Esophagus muscularis mucosa (tissue), 4 donors: ENCODE results near the gene AGAP5. TPM values are rescaled to one million over a fixed set of nuclear protein-coding genes. Genes with fewer than 3 reads are reported as not detected.
"Not testable (repeated sequence)": the region's sequence is repeated elsewhere in the genome, so short reads cannot be mapped to it uniquely, and the experiment has no call there.

Experiments
- DNase-seq: peaks from one replicate; pipeline ENCODE4 v3.0.0-alpha.2; 2017; ENCODE audit errors: extremely low spot score
- H3K27ac ChIP-seq, 4 donors: fragments of 200-600 bp; sonication (generic); replicated peaks in 1 of 4; 1 replicate in 3 of 4; 2 replicates in 1 of 4; pipeline ENCODE4 v1.5.1; 2016 to 2019; ENCODE audit warnings: mild to moderate bottlenecking in 1 of 4
- H3K27me3 ChIP-seq, 4 donors: fragments of 200-600 bp; sonication (generic); one replicate each; pipeline versions ENCODE4 v1.5.1 to v1.6.0; 2016 to 2019
- H3K36me3 ChIP-seq, 4 donors: fragments of 200-600 bp; sonication (generic); one replicate each; pipeline ENCODE4 v1.5.1; 2016 to 2019
- H3K4me1 ChIP-seq, 4 donors: fragments of 200-600 bp; sonication (generic); one replicate each; pipeline ENCODE4 v1.5.1; 2016 to 2019
- H3K4me3 ChIP-seq, 4 donors: fragments of 200-600 bp; sonication (generic); 1 replicate in 2 of 4; 2 replicates in 2 of 4; pipeline ENCODE4 v1.5.1; 2016 to 2019; ENCODE audit warnings: mild to moderate bottlenecking in 4 of 4, moderate library complexity in 1 of 4
- H3K9me3 ChIP-seq, 4 donors: fragments of 200-600 bp; sonication (generic); 1 replicate in 3 of 4; 2 replicates in 1 of 4; pipeline ENCODE4 v1.5.1; 2016 to 2019
- EP300 ChIP-seq: sonication (generic); formaldehyde crosslinking; IDR thresholded peaks from one replicate; pipeline ENCODE4 v1.6.1; 2017; ENCODE audit warnings: antibody characterized with exemption
- POLR2A ChIP-seq: fragments of 450-650 bp; IDR thresholded peaks from one replicate; pipeline ENCODE4 v1.6.1; 2017; ENCODE audit warnings: antibody characterized with exemption, moderate library complexity, mild to moderate bottlenecking, low read depth
- POLR2AphosphoS5 ChIP-seq, 2 donors: sonication (generic); formaldehyde crosslinking; IDR thresholded peaks; one replicate each; pipeline ENCODE4 v1.6.1; 2017; ENCODE audit warnings: antibody characterized with exemption in 2 of 2
- WGBS: methylation state at CpG from one replicate; pipeline ENCODE4 v1.1.5; 2018; 5-methylcytosine and 5-hydroxymethylcytosine counted together
- intact Hi-C: fragments of 100-400 bp; cut with DNase I; formaldehyde crosslinking; loops from one replicate; pipeline ENCODE4 v1.15.1; 2023
- total RNA-seq, 4 donors: library from RNA; depleted of rRNA; stranded (reverse); fragments of >200 nt; gene quantifications; one replicate each; pipeline versions ENCODE4 v1.1.0 to v1.2.1, GENCODE V29; 2016
- TF ChIP-seq, protein P1 (sequence below), 3 experiments: fragments of 200-600 bp in 2 of 3; fragments of 450-650 bp in 1 of 3; sonication (generic) in 2 of 3; IDR thresholded peaks; one replicate each; pipeline ENCODE4 v1.5.1; 2017 to 2019; ENCODE audit warnings: antibody characterized with exemption in 3 of 3, mild to moderate bottlenecking in 2 of 3, moderate library complexity in 1 of 3

The AGAP5 gene
- total RNA-seq, 4 donors from 2014 or later: 2.3 to 6.6 (median 2.8) TPM

DNA sequence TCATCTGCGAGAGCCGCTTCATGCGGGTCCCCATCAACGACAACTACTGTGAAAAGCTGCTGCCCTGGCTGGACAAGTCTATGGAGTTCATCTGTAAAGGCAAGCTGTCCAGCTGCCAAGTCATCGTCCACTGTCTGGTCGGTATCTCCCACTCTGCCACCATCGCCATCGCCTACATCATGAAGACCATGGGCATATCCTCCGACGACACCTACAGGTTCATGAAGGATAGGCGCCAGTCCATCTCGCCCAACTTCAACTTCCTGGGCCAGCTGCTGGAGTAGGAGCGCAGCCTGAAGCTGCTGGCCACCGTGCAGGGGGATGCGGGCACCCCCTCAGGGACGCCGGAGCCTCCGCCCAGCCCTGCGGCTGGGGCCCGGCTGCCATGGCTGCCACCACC is 34.5 kb upstream of the AGAP5 start:
- no peak overlapping the region for H3K4me3 ChIP-seq
- intact Hi-C loops: no loop called here
- H3K27me3 ChIP-seq: no peaks in the 10 kb centered on the region
- H3K27ac ChIP-seq: no peak overlapping the region
- DNase-seq: no peak
- TF ChIP-seq, protein P1, sequence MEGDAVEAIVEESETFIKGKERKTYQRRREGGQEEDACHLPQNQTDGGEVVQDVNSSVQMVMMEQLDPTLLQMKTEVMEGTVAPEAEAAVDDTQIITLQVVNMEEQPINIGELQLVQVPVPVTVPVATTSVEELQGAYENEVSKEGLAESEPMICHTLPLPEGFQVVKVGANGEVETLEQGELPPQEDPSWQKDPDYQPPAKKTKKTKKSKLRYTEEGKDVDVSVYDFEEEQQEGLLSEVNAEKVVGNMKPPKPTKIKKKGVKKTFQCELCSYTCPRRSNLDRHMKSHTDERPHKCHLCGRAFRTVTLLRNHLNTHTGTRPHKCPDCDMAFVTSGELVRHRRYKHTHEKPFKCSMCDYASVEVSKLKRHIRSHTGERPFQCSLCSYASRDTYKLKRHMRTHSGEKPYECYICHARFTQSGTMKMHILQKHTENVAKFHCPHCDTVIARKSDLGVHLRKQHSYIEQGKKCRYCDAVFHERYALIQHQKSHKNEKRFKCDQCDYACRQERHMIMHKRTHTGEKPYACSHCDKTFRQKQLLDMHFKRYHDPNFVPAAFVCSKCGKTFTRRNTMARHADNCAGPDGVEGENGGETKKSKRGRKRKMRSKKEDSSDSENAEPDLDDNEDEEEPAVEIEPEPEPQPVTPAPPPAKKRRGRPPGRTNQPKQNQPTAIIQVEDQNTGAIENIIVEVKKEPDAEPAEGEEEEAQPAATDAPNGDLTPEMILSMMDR (IDR thresholded peaks at IDR 0.05): no peak
- TF ChIP-seq POLR2A (no peak), EP300 (no peak), POLR2AphosphoS5 (IDR thresholded peaks at IDR 0.05) (no peak)
- 95% methylated on average over 8 of the region's 20 CpGs for WGBS
- peaks cover 18 to 56% (median 40%) of the 10 kb centered on the region in 4 donors for H3K36me3 ChIP-seq
- peaks cover 41 to 55% (median 52%) of the 10 kb centered on the region in 4 donors for H3K4me1 ChIP-seq
- H3K9me3 ChIP-seq: no peaks in the 10 kb centered on the region

DNA sequence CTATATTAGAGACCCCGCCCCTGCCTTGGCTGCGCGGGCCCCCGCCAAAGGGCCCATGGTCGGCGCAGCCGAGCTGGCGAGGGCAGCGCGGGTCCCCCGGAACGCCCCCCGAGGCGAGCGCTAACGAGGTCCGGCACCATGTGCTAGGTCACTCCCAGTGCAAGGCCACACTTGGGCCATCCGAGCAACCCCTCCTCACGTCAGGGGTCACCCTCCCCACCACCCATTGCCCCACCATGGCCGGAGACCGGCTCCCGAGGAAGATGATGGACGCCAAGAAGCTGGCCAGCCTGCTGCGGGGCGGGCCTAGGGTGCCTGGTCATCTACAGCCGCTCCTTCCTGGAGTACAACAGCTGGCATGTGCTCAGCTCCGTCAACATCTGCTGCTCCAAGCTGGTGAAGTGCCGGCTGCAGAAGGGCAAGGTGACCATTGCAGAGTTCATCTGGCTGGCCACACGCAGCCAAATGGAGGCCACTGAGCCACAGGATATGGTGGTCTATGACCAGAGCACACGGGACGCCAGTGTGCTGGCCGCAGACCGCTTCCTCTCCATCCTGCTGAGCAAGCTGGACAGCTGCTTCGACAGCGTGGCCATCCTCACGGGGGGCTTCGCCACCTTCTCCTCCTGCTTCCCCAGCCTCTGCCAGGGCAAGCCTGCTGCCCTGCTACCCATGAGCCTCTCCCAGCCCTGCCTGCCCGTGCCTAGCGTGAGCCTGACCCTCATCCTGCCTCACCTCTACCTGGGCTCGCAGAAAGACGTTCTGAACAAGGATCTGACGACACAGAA is 33.9 kb upstream of the AGAP5 start:
- 91% methylated on average over 19 of the region's 42 CpGs for WGBS
- H3K36me3 ChIP-seq: peaks cover 16 to 58% (median 41%) of the 10 kb centered on the region in 4 donors
- H3K4me1 ChIP-seq: peaks cover 41 to 55% (median 52%) of the 10 kb centered on the region in 4 donors
- H3K27ac ChIP-seq: peak overlapping the region in 3 of 4 donors; percentile 85 to 93 (median 89)
- TF ChIP-seq, protein P1 (IDR thresholded peaks at IDR 0.05): no peak
- TF ChIP-seq POLR2A (no peak), EP300 (no peak), POLR2AphosphoS5 (IDR thresholded peaks at IDR 0.05) (no peak)
- intact Hi-C loops: no loop called here
- H3K4me3 ChIP-seq: peak overlapping the region in 3 of 4 donors; percentile 73 to 89 (median 76)
- DNase-seq: no peak
- H3K9me3 ChIP-seq: no peaks in the 10 kb centered on the region
- H3K27me3 ChIP-seq: no peaks in the 10 kb centered on the region

DNA sequence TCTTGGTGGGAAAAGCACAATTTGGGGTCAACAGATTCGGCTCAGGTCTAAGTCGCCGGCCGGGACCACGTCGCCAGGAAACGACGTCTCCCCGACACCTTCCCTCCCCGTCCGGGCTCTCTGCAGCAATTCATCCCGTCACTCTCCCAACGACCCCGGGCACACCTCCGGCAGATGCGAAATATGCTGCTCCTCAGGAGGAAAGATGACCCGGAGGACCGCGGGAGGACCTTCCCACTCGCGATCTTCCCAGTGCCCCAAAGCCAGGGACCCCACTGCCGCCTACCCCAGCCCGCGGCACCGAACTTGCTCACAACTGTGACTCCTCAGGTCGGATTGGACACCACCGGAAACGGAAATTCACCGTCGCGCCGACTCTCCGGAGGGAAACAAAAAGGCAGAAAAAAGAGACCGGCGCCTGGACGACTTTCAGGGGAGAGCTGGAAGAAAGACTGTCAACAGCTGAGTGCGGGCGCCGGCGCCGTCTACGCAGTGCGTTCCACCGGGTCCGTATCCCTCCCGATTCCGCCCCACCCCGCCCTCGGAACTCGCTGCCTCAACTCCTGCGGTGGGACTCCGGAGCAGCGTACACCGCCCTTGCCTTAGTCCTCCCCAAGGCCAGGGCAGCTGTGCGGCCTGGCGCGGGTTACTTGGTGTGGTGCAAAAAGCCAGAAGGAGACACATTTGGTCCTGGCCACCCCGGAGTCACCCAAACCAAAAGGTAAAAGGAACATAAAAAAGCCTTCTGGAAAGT is 32.4 kb upstream of the AGAP5 start:
- H3K4me3 ChIP-seq: peak overlapping the region; percentile 73 to 89 (median 76)
- H3K27ac ChIP-seq: peak overlapping the region; percentile 85 to 93 (median 88)
- peaks cover 41 to 55% (median 52%) of the 10 kb centered on the region in 4 donors for H3K4me1 ChIP-seq
- no peaks in the 10 kb centered on the region for H3K27me3 ChIP-seq
- H3K9me3 ChIP-seq: no peaks in the 10 kb centered on the region
- peaks cover 21 to 63% (median 53%) of the 10 kb centered on the region in 4 donors for H3K36me3 ChIP-seq
- under 1% methylated on average over 24 of the region's 58 CpGs for WGBS
- peak; percentile 98 for DNase-seq
- intact Hi-C loops: no loop called here
- TF ChIP-seq EP300 (no peak), POLR2AphosphoS5 (IDR thresholded peaks at IDR 0.05) (peak; percentile 80 to 82), POLR2A (peak; percentile 55)
- TF ChIP-seq, protein P1 (IDR thresholded peaks at IDR 0.05): no peak

DNA sequence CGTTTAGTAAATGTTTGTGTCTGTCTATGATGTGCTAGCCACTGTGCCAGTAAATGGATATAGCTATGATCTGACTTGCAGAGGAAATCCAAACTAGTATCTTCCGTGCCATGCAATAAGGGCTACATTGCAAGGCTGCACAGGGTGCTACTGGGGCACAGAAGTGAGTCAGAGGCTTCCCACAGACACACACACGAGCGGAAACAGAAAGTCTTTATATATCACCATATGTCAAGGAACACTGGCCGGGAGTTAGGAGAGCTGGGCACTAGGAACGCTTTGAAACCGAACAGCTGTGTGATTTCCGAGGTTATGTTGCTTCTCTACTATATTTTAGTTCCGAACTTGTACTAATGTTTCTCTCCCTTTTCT is 31.9 kb upstream of the AGAP5 start:
- DNase-seq, intact Hi-C loops, H3K27me3 ChIP-seq, H3K9me3 ChIP-seq: not testable (repeated sequence)
- H3K4me3 ChIP-seq: peak overlapping the region; percentile 73 to 89 (median 76)
- WGBS: 0% methylated on average over 9 of the region's 9 CpGs
- peaks cover 21 to 67% (median 55%) of the 10 kb centered on the region in 4 donors for H3K36me3 ChIP-seq
- H3K27ac ChIP-seq: peak overlapping the region; percentile 85 to 93 (median 88)
- H3K4me1 ChIP-seq: peaks cover 38 to 52% (median 48%) of the 10 kb centered on the region in 4 donors

DNA sequence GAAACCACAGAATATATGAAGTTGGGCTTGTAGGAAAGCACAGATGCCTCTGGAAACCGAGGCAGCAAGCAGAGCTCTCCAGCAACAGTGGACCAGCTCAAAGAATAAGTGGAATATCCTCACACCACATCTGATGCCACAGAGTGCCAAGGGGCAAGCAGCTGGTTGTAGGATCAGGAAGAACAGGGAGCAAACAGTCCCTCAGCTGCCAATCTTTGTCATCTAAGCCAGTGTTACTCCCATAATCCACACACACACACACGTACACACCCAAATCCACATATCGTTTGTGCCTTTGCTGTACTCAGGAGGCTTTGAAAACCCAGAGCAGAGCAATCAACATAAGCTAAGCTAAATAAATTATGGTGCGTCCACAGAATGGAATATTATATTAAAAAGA is 25.6 kb upstream of the AGAP5 start:
- H3K27ac ChIP-seq: no peak overlapping the region
- H3K4me1 ChIP-seq: no peaks in the 10 kb centered on the region
- no peak for TF ChIP-seq EP300
- TF ChIP-seq POLR2AphosphoS5 (IDR thresholded peaks at IDR 0.05): no peak
- TF ChIP-seq, protein P1 (IDR thresholded peaks at IDR 0.05): no peak
- no peak for TF ChIP-seq POLR2A
- H3K27me3 ChIP-seq: no peaks in the 10 kb centered on the region
- H3K4me3 ChIP-seq: no peak overlapping the region
- WGBS: 94% methylated on average over 4 of the region's 4 CpGs
- no peaks in the 10 kb centered on the region for H3K9me3 ChIP-seq
- intact Hi-C loops: no loop called here
- H3K36me3 ChIP-seq: peaks cover 37 to 94% (median 82%) of the 10 kb centered on the region in 4 donors
- no peak for DNase-seq

DNA sequence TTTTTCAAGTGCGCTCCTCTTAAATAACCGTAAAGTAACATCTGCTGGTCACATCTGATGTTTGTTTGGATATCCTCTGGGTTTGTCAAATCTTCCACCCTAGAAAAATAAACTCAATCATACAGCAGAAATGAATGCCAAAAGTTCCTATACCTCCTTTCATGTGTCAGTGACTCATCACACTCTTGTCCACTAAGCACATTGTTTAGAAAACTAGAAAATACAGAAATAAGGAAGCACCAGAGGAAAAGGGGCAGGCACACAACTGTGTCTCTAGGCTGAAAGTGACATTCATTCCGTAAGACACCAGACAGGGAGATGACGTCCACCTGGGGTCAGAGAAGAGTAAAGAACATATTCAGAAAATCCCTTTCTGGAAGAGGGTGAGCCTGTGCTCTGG is 22.7 kb upstream of the AGAP5 start:
- H3K36me3 ChIP-seq: peaks cover 35 to 96% (median 86%) of the 10 kb centered on the region in 4 donors
- intact Hi-C loops, DNase-seq, H3K9me3 ChIP-seq, H3K4me1 ChIP-seq, H3K27me3 ChIP-seq, H3K4me3 ChIP-seq: not testable (repeated sequence)
- 66% methylated on average over 4 of the region's 4 CpGs for WGBS
- peak overlapping the region in 1 of 4 donors; percentile 11 for H3K27ac ChIP-seq
